Chondrocyte (in vitro differentiated cells): ENCODE results near the gene P2RY2. TPM values are rescaled to one million over a fixed set of nuclear protein-coding genes. Genes with fewer than 3 reads are reported as not detected.

Experiments
- DNase-seq: peaks from one replicate; pipeline ENCODE4 v3.0.0; 2021; ENCODE audit warnings: mixed read lengths, low spot score
- H3K27ac Mint-ChIP-seq: one replicate; pipeline ENCODE4 v1.8.0; 2021; ENCODE audit warnings: mild to moderate bottlenecking, moderate library complexity, mixed read lengths; ENCODE audit not compliant: unreplicated experiment
- H3K27me3 Mint-ChIP-seq: 2 replicates; pipeline ENCODE4 v1.8.0; 2021; ENCODE audit warnings: low read depth, mixed read lengths
- H3K36me3 Mint-ChIP-seq: 2 replicates; pipeline ENCODE4 v1.8.0; 2021; ENCODE audit warnings: low read depth, mixed read lengths
- H3K4me1 Mint-ChIP-seq: 2 replicates; pipeline ENCODE4 v1.8.0; 2021; ENCODE audit warnings: low read depth, mild to moderate bottlenecking, mixed read lengths
- H3K4me3 Mint-ChIP-seq: one replicate; pipeline ENCODE4 v1.8.0; 2021; ENCODE audit warnings: mild to moderate bottlenecking, moderate library complexity, mixed read lengths; ENCODE audit not compliant: unreplicated experiment
- H3K9me3 Mint-ChIP-seq: 2 replicates; pipeline ENCODE4 v1.8.0; 2021; ENCODE audit warnings: low read depth, mixed read lengths
- total RNA-seq: library from RNA; stranded (reverse); gene quantifications from 3 replicates; pipeline ENCODE4 v1.2.1, GENCODE V29; 2021
- TF ChIP-seq, protein P1 (sequence below): fragments of 200-600 bp; sonication (generic); IDR thresholded peaks from 2 replicates; pipeline ENCODE4 v1.5.0; 2021; ENCODE audit warnings: antibody characterized with exemption, mild to moderate bottlenecking, moderate library complexity

The P2RY2 gene
- total RNA-seq, 1 donor from 2014 or later: 0.32 TPM

DNA sequence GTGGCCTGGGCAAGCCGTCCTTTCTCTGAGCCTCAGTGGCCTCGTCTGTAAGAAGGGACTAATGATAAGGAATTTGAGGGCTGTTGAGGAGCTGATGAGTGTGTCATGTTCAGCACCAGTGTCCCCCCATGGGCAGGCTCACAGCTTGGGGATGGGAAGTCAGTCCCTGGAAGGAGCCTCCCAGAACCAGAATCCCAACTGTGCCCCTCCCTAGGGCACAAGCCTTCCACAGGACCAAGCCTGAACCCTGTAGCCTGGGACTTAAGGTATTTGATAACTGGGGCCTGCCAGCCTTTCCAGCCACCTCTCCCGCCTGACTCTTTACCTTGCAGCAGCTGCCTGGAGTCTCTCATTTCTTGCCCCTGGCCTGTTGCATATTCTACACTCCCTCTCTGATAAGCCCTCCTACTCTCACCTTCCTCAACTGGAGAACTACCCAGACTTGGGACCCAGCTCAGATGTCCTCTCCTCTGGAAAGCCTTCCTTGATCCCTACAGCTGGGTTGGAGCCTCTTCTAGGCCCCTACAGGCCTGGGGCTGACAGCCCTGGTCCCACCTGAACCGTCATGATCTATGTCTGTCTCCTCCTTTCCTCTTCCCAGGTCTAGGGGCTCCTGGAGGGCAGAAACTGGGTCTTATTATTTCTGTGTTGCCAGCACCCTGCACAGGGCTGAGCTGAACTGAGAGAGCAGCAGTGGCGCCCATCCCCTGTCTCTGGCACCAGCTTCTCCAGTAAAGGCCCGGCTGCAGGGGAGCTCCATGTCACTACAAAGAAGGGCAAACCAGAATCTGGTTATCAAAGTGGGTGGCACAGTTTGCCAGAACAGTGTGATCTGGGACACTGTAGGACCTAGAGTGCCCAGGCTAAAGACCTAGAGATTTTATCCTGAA, 1.6 kb downstream of the P2RY2 start:
- TF ChIP-seq, protein P1, sequence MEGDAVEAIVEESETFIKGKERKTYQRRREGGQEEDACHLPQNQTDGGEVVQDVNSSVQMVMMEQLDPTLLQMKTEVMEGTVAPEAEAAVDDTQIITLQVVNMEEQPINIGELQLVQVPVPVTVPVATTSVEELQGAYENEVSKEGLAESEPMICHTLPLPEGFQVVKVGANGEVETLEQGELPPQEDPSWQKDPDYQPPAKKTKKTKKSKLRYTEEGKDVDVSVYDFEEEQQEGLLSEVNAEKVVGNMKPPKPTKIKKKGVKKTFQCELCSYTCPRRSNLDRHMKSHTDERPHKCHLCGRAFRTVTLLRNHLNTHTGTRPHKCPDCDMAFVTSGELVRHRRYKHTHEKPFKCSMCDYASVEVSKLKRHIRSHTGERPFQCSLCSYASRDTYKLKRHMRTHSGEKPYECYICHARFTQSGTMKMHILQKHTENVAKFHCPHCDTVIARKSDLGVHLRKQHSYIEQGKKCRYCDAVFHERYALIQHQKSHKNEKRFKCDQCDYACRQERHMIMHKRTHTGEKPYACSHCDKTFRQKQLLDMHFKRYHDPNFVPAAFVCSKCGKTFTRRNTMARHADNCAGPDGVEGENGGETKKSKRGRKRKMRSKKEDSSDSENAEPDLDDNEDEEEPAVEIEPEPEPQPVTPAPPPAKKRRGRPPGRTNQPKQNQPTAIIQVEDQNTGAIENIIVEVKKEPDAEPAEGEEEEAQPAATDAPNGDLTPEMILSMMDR: no peak
- H3K9me3 Mint-ChIP-seq: no peaks in the 10 kb centered on the region
- H3K4me3 Mint-ChIP-seq: peak overlapping the region; percentile 49
- DNase-seq: peak; percentile 57
- no peak overlapping the region for H3K27ac Mint-ChIP-seq
- H3K27me3 Mint-ChIP-seq: peaks cover 21% of the 10 kb centered on the region
- H3K4me1 Mint-ChIP-seq: peaks cover 11% of the 10 kb centered on the region
- no peaks in the 10 kb centered on the region for H3K36me3 Mint-ChIP-seq

DNA sequence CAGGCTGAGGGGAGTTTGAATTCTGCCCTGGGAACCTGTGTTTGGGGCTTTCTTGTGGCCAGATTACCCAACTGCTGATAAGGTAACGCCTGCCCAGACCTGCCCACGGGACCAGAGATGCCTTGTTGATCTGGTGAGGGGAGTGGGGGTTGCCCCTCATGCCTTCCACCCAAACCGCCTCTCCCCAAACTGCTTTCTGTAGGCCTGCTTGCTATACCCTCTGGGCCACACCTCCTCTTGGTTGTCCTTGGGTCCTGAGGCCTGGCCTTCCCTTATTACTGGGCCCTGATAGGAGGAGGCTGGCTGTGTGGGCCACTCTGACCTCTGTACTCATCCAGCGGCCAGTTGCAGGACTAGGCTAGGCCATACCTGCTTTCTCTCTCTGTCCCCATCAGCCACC, 3.4 kb downstream of the P2RY2 start:
- Mint-ChIP-seq H3K4me3 (no peak overlapping the region), H3K27ac (no peak overlapping the region), H3K9me3 (no peaks in the 10 kb centered on the region), H3K27me3 (peaks cover 21% of the 10 kb centered on the region), H3K36me3 (no peaks in the 10 kb centered on the region), H3K4me1 (peaks cover 11% of the 10 kb centered on the region)
- DNase-seq: peak; percentile 54
- TF ChIP-seq, protein P1: no peak

DNA sequence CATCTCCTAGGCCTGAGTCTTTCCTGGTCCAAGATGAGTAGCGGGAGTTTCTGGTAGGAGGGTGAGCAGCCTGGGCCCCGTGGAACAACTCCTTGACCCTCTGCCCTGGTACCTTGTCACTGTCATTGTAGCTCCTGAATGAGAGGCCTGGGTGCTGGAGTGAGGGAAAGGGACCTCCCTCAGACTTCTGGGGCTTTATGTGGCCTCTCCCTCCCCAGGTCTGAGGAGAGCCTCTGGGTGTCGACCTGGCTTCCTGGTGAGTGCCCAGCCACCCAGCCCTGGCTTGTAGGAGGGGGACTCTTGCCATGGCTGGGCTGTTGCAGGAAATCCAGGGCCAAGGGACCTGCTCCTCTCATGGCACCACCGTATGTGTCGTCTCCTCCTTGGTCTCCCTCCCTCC, 3.9 kb downstream of the P2RY2 start:
- TF ChIP-seq, protein P1: no peak

DNA sequence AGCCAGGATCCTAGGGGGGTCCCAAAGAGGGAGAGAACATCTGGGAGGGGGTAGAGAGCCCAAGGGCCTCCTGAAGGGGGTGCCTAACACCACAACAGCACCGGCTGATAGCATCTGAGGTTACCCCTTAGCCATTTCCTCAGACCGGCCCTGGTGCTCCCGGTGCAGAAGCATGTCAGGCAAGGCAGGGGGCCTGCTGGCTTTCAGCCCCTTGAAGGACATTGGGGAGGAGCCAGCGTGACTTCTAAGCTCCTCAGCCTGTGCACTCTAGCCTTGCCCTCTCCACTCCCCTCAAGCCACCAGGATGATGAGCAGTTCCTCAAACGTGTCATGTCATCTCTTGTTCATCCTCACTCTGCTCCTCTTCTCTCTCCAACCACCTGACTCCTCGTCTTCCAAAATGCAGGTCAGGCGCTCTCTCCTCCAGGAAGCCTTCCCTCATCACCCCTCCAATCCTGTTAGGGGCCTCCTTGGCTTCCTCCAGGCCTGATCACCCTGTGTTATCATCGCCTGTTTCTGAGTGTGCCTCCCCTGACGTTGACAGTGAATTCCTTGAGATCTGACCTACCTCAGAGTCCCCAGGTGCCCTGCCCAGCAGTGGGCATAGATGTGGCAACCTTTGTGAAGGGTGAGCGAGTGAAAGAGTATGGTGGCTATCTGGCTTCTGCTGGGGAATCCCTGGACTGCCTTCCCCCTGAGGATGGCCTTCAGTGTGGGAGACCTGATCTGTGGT, 6.1 kb downstream of the P2RY2 start:
- peak; percentile 64 for DNase-seq
- Mint-ChIP-seq H3K27ac (no peak overlapping the region), H3K9me3 (no peaks in the 10 kb centered on the region), H3K4me1 (peaks cover under 1% of the 10 kb centered on the region), H3K27me3 (peaks cover 14% of the 10 kb centered on the region), H3K36me3 (no peaks in the 10 kb centered on the region), H3K4me3 (no peak overlapping the region)
- TF ChIP-seq, protein P1: no peak

More for the DNA sequence above, 3.9 kb downstream of the P2RY2 start:
- Mint-ChIP-seq H3K36me3 (no peaks in the 10 kb centered on the region), H3K4me1 (peaks cover 11% of the 10 kb centered on the region), H3K9me3 (no peaks in the 10 kb centered on the region), H3K4me3 (no peak overlapping the region), H3K27me3 (peaks cover 21% of the 10 kb centered on the region), H3K27ac (no peak overlapping the region)
- DNase-seq: peak; percentile 47

DNA sequence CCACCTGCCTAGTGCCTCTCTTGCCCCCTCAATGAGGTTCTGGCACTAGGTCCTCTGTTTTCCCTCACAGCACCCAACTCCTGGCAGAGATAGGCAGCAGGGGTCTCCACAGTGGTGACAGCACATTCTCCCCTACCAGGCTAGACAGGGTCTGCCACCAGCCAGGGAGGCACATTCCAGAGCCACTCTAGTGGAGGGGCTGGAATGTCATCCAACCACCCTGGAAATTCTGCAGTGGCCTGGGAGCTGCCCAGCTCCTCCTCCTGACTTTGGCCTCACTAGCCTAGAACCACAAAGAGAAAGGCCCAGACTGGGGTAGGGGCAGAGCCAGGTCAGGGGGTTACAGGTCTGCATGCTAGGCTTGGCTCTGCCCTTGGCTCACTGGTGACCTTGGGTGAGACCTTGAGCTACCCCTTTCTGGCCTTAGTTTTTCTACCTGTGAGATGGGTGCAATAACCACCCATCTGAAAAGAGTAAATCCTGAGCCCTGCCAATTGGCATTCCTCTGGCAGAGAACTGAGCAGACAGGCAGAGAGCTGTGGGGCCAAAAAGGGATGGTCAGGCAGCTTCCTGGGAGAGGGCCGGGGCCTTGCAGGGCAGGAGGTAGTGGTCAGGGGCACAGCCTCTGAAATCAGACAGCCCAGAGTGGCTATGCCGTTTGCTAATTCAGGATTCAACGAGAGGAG, 7.1 kb downstream of the P2RY2 start:
- peaks cover 3% of the 10 kb centered on the region for H3K4me1 Mint-ChIP-seq
- no peak overlapping the region for H3K4me3 Mint-ChIP-seq
- H3K36me3 Mint-ChIP-seq: no peaks in the 10 kb centered on the region
- H3K27ac Mint-ChIP-seq: no peak overlapping the region
- peak; percentile 57 for DNase-seq
- TF ChIP-seq, protein P1: no peak
- peaks cover 7% of the 10 kb centered on the region for H3K27me3 Mint-ChIP-seq
- no peaks in the 10 kb centered on the region for H3K9me3 Mint-ChIP-seq
